IMR-90 (cell line): Measurements from ENCODE around the gene SEMA6A. TPM values are rescaled to one million over a fixed set of nuclear protein-coding genes. Genes with fewer than 3 reads are reported as not detected.

Source experiments
- ATAC-seq: fragments of 200-7000 bp; cut with Tn5 transposase; 2 replicates; pipeline ENCODE4 v1.9.1; 2020; ENCODE audit warnings: low read depth, mild to moderate bottlenecking, moderate library complexity
- BruUV-seq: library from RNA; stranded (reverse); fragments of 400-500 nt; replicated peaks from 2 replicates; lab custom pipeline; 2021; lab: Mats Ljungman, UMichigan
- CTCF ChIA-PET: fragments of 300-600 bp; formaldehyde crosslinking; extraction: SDS; loops from one replicate; lab custom pipeline; 2021; ENCODE audit warnings: antibody characterized with exemption; lab: Yijun Ruan, JAX
- POLR2A ChIA-PET: fragments of 300-600 bp; sonication (Branson Sonifier 250); formaldehyde crosslinking; loops from one replicate; lab custom pipeline; 2022; ENCODE audit warnings: antibody characterized with exemption; ENCODE audit not compliant: unreplicated experiment; lab: Charles Lee
- DNase-seq: peaks from one replicate; pipeline ENCODE4 v3.0.0; 2013
- H2AFZ ChIP-seq: replicated peaks from 2 replicates; pipeline ENCODE3; 2013; ENCODE audit warnings: low read length, mild to moderate bottlenecking; ENCODE audit not compliant: poor library complexity
- H2AK5ac ChIP-seq: 2 replicates; pipeline ENCODE4 v1.6.1; 2013; ENCODE audit warnings: low read depth, low read length, inconsistent platforms
- H2AK9ac ChIP-seq: replicated peaks from 2 replicates; pipeline ENCODE3; 2013; ENCODE audit warnings: mild to moderate bottlenecking, low read depth, low read length, moderate library complexity; ENCODE audit not compliant: poor library complexity
- H2BK120ac ChIP-seq: 2 replicates; pipeline ENCODE4 v1.6.1; 2013; ENCODE audit warnings: low read depth, low read length, inconsistent platforms
- H2BK15ac ChIP-seq: 3 replicates; pipeline ENCODE4 v1.6.1; 2013; ENCODE audit warnings: low read depth, low read length, inconsistent platforms
- H2BK20ac ChIP-seq: 2 replicates; pipeline ENCODE4 v1.6.1; 2013; ENCODE audit warnings: low read depth, mild to moderate bottlenecking, inconsistent platforms, low read length, moderate library complexity
- H2BK5ac ChIP-seq: 2 replicates; pipeline ENCODE4 v1.6.1; 2013; ENCODE audit warnings: mild to moderate bottlenecking, low read depth, low read length, inconsistent platforms; ENCODE audit not compliant: poor library complexity, severe bottlenecking
- H3K14ac ChIP-seq: replicated peaks from 2 replicates; pipeline ENCODE4 v1.6.1; 2013; ENCODE audit warnings: low read depth, low read length, inconsistent platforms
- H3K18ac ChIP-seq: 2 replicates; pipeline ENCODE4 v1.6.1; 2013; ENCODE audit warnings: low read depth, low read length, control low read depth
- H3K23ac ChIP-seq: 2 replicates; pipeline ENCODE4 v1.6.1; 2013; ENCODE audit warnings: low read depth, low read length, inconsistent platforms
- H3K27ac ChIP-seq: 2 replicates; pipeline ENCODE4 v1.5.1; 2013; ENCODE audit warnings: mild to moderate bottlenecking, control low read depth, low read length; ENCODE audit not compliant: insufficient read depth
- H3K27me3 ChIP-seq: 2 replicates; pipeline ENCODE4 v1.6.1; 2013; ENCODE audit warnings: low read length; ENCODE audit not compliant: control insufficient read depth, insufficient read depth
- H3K36me3 ChIP-seq: 2 replicates; pipeline ENCODE4 v1.6.1; 2013; ENCODE audit warnings: low read length, mixed read lengths; ENCODE audit not compliant: control insufficient read depth, insufficient read depth
- H3K4ac ChIP-seq: 2 replicates; pipeline ENCODE4 v1.6.1; 2013; ENCODE audit warnings: low read depth, low read length, inconsistent platforms
- H3K4me1 ChIP-seq: 2 replicates; pipeline ENCODE4 v1.6.1; 2013; ENCODE audit warnings: low read length, mixed read lengths; ENCODE audit not compliant: control insufficient read depth, insufficient read depth
- H3K4me2 ChIP-seq: 2 replicates; pipeline ENCODE4 v1.6.1; 2013; ENCODE audit warnings: low read depth, mild to moderate bottlenecking, control low read depth, low read length, moderate library complexity
- H3K4me3 ChIP-seq: 2 replicates; pipeline ENCODE4 v1.5.1; 2013; ENCODE audit warnings: low read depth, mild to moderate bottlenecking, control low read depth, low read length, moderate library complexity; ENCODE audit not compliant: insufficient read depth
- H3K56ac ChIP-seq: 2 replicates; pipeline ENCODE4 v1.6.1; 2013; ENCODE audit warnings: low read length, inconsistent platforms; ENCODE audit not compliant: insufficient read depth; ENCODE audit errors: extremely low read depth
- H3K79me1 ChIP-seq, 2 experiments: 2 replicates each; pipeline ENCODE4 v1.6.1; 2013; ENCODE audit warnings: low read length in 2 of 2, inconsistent platforms in 1 of 2, low read depth in 1 of 2
- H3K9ac ChIP-seq: 2 replicates; pipeline ENCODE4 v1.6.1; 2013; ENCODE audit warnings: low read depth, low read length, control low read depth
- H3K9me1 ChIP-seq: 2 replicates; pipeline ENCODE4 v1.6.1; 2013; ENCODE audit warnings: low read length, inconsistent platforms; ENCODE audit not compliant: insufficient read depth
- H3K9me3 ChIP-seq: 2 replicates; pipeline ENCODE4 v1.6.1; 2013; ENCODE audit warnings: low read length; ENCODE audit not compliant: control insufficient read depth, insufficient read depth
- H4K20me1 ChIP-seq: 2 replicates; pipeline ENCODE4 v1.6.1; 2013; ENCODE audit warnings: low read length, inconsistent platforms; ENCODE audit not compliant: insufficient read depth
- H4K5ac ChIP-seq: 2 replicates; pipeline ENCODE4 v1.6.1; 2013; ENCODE audit warnings: mild to moderate bottlenecking, low read depth, low read length, control low read depth
- H4K8ac ChIP-seq, 2 experiments: 2 replicates each; pipeline ENCODE4 v1.6.1; 2013; ENCODE audit warnings: low read depth in 2 of 2, low read length in 2 of 2, control low read depth in 1 of 2, inconsistent platforms in 1 of 2
- H4K91ac ChIP-seq: 2 replicates; pipeline ENCODE4 v1.6.1; 2013; ENCODE audit warnings: low read depth, low read length, inconsistent platforms; ENCODE audit not compliant: insufficient read depth
- BHLHE40 ChIP-seq: fragments of 150-350 bp; IDR thresholded peaks from 2 replicates; pipeline ENCODE4 v1.6.1; 2016; ENCODE audit warnings: mild to moderate bottlenecking, low read depth, low read length
- MAFK ChIP-seq: IDR thresholded peaks from 2 replicates; pipeline ENCODE4 v1.6.1; 2012; ENCODE audit warnings: low read depth, low read length, improper control_type of control experiment
- whole genome bisulfite sequencing, 2 experiments: methylation state at CpG; one replicate each; pipeline versions ENCODE4 v1.1.5 to v1.1.7; 2013; ENCODE audit warnings: missing lambda C conversion rate in 2 of 2; ENCODE audit not compliant: insufficient read length in 1 of 2; ENCODE audit errors: extremely low coverage in 2 of 2; 5-methylcytosine and 5-hydroxymethylcytosine counted together
- dilution Hi-C: fragments of 300-500 bp; cut with HindIII; formaldehyde crosslinking; loops from one replicate; pipeline ENCODE4 v1.14.3; 2018; ENCODE audit warnings: low sequenced_read_pairs; ENCODE audit not compliant: unreplicated experiment
- in situ Hi-C: fragments of 300-500 bp; cut with MboI; formaldehyde crosslinking; loops from 3 replicates; pipeline ENCODE4 v1.14.3; 2019; ENCODE audit warnings: low sequenced_read_pairs, inconsistent platforms, mixed read lengths
- intact Hi-C: fragments of 100-400 bp; cut with micrococcal nuclease; formaldehyde crosslinking; loops from 2 replicates; pipeline ENCODE4 v1.10.0; 2022
- polyA plus RNA-seq, 3 experiments: library from polyadenylated mRNA; depleted of rRNA; stranded (reverse); fragments of >200 nt; gene quantifications; 2 replicates each; pipeline ENCODE4 v1.2.3, GENCODE V29; 2012; ENCODE audit warnings: low replicate concordance in 1 of 3
- total RNA-seq: library from RNA; depleted of rRNA; stranded (reverse); fragments of >200 nt; gene quantifications from 2 replicates; pipeline ENCODE4 v1.2.3, GENCODE V29; 2012

SEMA6A gene
- total and polyA plus RNA-seq, 2 of the 4 experiments (the other 2 are of a cell fraction), result 0.27 to 0.36 TPM

GRCh38 chr5:116585227-116585626 lies 10.6 kb upstream of the SEMA6A start:
- whole genome bisulfite sequencing, 2 experiments, result no CpG with 5 or more reads among the region's 3 CpGs
- POLR2A ChIA-PET, result no interaction called here

More at GRCh38 chr5:116585227-116585626, 10.6 kb upstream of the SEMA6A start:
- Histone ChIP-seq H4K8ac (no peak overlapping the region), H3K27ac (no peak overlapping the region), H2AK5ac (no peak overlapping the region), H3K18ac (no peak overlapping the region), H2AK9ac (no peak overlapping the region), H3K9me1 (no peaks in the 10 kb centered on the region), H2BK120ac (no peak overlapping the region), H3K36me3 (no peaks in the 10 kb centered on the region), H3K27me3 (no peaks in the 10 kb centered on the region), H3K9ac (no peak overlapping the region), H3K79me1 (no peaks in the 10 kb centered on the region), H3K14ac (no peak overlapping the region), H4K5ac (no peak overlapping the region), H3K4me1 (no peaks in the 10 kb centered on the region), H3K4ac (no peak overlapping the region), H4K20me1 (no peaks in the 10 kb centered on the region), H3K56ac (no peak overlapping the region), H2BK5ac (no peak overlapping the region), H4K91ac (no peak overlapping the region), H2BK20ac (no peak overlapping the region), H3K4me2 (no peak overlapping the region), H2AFZ (no peak overlapping the region), H3K4me3 (no peak overlapping the region), H3K9me3 (no peaks in the 10 kb centered on the region), H2BK15ac (no peak overlapping the region), H3K23ac (no peak overlapping the region)
- no TSS peak for BruUV-seq
- CTCF ChIA-PET, result no interaction called here
- dilution Hi-C loops, result no loop called here
- no peak for ATAC-seq
- in situ Hi-C loops, result no loop called here
- intact Hi-C loops, result no loop called here
- no peak for DNase-seq
- TF ChIP-seq BHLHE40 (no peak), MAFK (no peak)
